A549 (cell line): Measurements from ENCODE around the gene MPP4.

Experiments
- CEBPB ChIP-seq, 2 experiments: fragments of >200 bp in 1 of 2; sonication (Bioruptor Twin) in 1 of 2; formaldehyde crosslinking in 1 of 2; IDR thresholded peaks; 2 replicates each; pipeline ENCODE4 v1.6.1; 2012 to 2016
- CTCF ChIP-seq: fragments of >200 bp; sonication (Bioruptor Twin); formaldehyde crosslinking; IDR thresholded peaks from 3 replicates; pipeline ENCODE4 v1.5.1; 2016
- EP300 ChIP-seq, 2 experiments: fragments of >200 bp; sonication (Bioruptor Twin); formaldehyde crosslinking; IDR thresholded peaks; 2 replicates in 1 of 2; 3 replicates in 1 of 2; pipeline ENCODE4 v1.6.1; 2016 to 2017
- ESRRA ChIP-seq: fragments of 150-350 bp; IDR thresholded peaks from 2 replicates; pipeline ENCODE4 v1.6.1; 2014; ENCODE audit warnings: mild to moderate bottlenecking, low read length, borderline replicate concordance
- MAFK ChIP-seq: fragments of 450-650 bp; IDR thresholded peaks from 2 replicates; pipeline ENCODE4 v1.6.1; 2014; ENCODE audit not compliant: partially characterized antibody
- NR3C1 ChIP-seq: fragments of >200 bp; sonication (Bioruptor Twin); formaldehyde crosslinking; IDR thresholded peaks from 3 replicates; pipeline ENCODE4 v1.6.1; 2017
- PBX3 ChIP-seq: IDR thresholded peaks from 2 replicates; pipeline ENCODE4 v1.6.1; 2012
- POLR2A ChIP-seq: IDR thresholded peaks from 2 replicates; pipeline ENCODE4 v1.6.1; 2012; ENCODE audit warnings: mild to moderate bottlenecking, low read length
- REST ChIP-seq: fragments of 200-600 bp; sonication (generic); IDR thresholded peaks from 2 replicates; pipeline ENCODE4 v1.6.1; 2016; ENCODE audit warnings: antibody characterized with exemption, mild to moderate bottlenecking, moderate library complexity
- SREBF2 ChIP-seq: fragments of 450-650 bp; IDR thresholded peaks from 2 replicates; pipeline ENCODE4 v1.6.1; 2014; ENCODE audit warnings: mild to moderate bottlenecking, moderate library complexity
- USF2 ChIP-seq: fragments of 450-650 bp; IDR thresholded peaks from 2 replicates; pipeline ENCODE4 v1.6.1; 2014; ENCODE audit warnings: antibody characterized with exemption

GRCh38 chr2:201631041-201631440, 67.4 kb downstream of the MPP4 start:
- TF ChIP-seq POLR2A, result no peak
- no peak for TF ChIP-seq CEBPB (IDR thresholded peaks at IDR 0.05)
- TF ChIP-seq SREBF2, result no peak
- TF ChIP-seq EP300 (IDR thresholded peaks at IDR 0.05), result no peak
- TF ChIP-seq CTCF, result no peak
- TF ChIP-seq NR3C1, result no peak
- no peak for TF ChIP-seq MAFK
- TF ChIP-seq REST, result no peak
- TF ChIP-seq USF2, result no peak
- TF ChIP-seq PBX3, result no peak
- no peak for TF ChIP-seq ESRRA
